Measurements from ENCODE around the gene NME7.
"Not testable (repeated sequence)": the region's sequence is repeated elsewhere in the genome, so short reads cannot be mapped to it uniquely, and the experiment has no call there.

Gene NME7

GRCh38 chr1:169340882-169341281 lies 26.7 kb downstream of the NME7 start:
- no peak for DNase-seq

GRCh38 chr1:169339773-169340172 lies 27.8 kb downstream of the NME7 start:
- DNase-seq, result no peak

GRCh38 chr1:169338617-169339016 lies 29.0 kb downstream of the NME7 start:
- no peak for DNase-seq

- DNase-seq, result not testable (repeated sequence)
Observed at GRCh38 chr1:169336947-169337715, 30.5 kb downstream of the NME7 start.

- not testable (repeated sequence) for DNase-seq
Observed at GRCh38 chr1:169334727-169335126, 32.9 kb downstream of the NME7 start.

GRCh38 chr1:169330927-169331326 lies 36.7 kb downstream of the NME7 start:
- DNase-seq, result no peak

GRCh38 chr1:169329383-169329782 lies 38.2 kb downstream of the NME7 start:
- DNase-seq, result no peak

GRCh38 chr1:169327875-169328274 lies 39.7 kb downstream of the NME7 start:
- no peak for DNase-seq

- no peak for DNase-seq
Observed at GRCh38 chr1:169326956-169327268, 40.7 kb downstream of the NME7 start.

GRCh38 chr1:169326261-169326955 lies 41.2 kb downstream of the NME7 start:
- no peak for DNase-seq

GRCh38 chr1:169325117-169325516 lies 42.5 kb downstream of the NME7 start:
- no peak for DNase-seq

- DNase-seq, result no peak
Observed at GRCh38 chr1:169322138-169322537, 45.5 kb downstream of the NME7 start.

GRCh38 chr1:169321539-169321938 lies 46.1 kb downstream of the NME7 start:
- DNase-seq, result no peak

- no peak for DNase-seq
Observed at GRCh38 chr1:169318536-169319244, 48.9 kb downstream of the NME7 start.

- no peak for DNase-seq
Observed at GRCh38 chr1:169316556-169316955, 51.0 kb downstream of the NME7 start.

- DNase-seq, result peak; percentile 17
Observed at GRCh38 chr1:169312084-169312954, 55.3 kb downstream of the NME7 start.

GRCh38 chr1:169309178-169310166 lies 58.1 kb downstream of the NME7 start:
- DNase-seq, result no peak

GRCh38 chr1:169308313-169309039 lies 59.1 kb downstream of the NME7 start:
- no peak for DNase-seq

- DNase-seq, result no peak
Observed at GRCh38 chr1:169307176-169307575, 60.4 kb downstream of the NME7 start.

GRCh38 chr1:169305948-169306347 lies 61.6 kb downstream of the NME7 start:
- DNase-seq, result no peak

GRCh38 chr1:169305356-169305755 lies 62.2 kb downstream of the NME7 start:
- DNase-seq, result no peak
